ENCODE measurements around the gene HDLBP.
A peak's percentile ranks its signal among the peaks of the same experiment; 100 is the strongest.

Gene HDLBP

DNA sequence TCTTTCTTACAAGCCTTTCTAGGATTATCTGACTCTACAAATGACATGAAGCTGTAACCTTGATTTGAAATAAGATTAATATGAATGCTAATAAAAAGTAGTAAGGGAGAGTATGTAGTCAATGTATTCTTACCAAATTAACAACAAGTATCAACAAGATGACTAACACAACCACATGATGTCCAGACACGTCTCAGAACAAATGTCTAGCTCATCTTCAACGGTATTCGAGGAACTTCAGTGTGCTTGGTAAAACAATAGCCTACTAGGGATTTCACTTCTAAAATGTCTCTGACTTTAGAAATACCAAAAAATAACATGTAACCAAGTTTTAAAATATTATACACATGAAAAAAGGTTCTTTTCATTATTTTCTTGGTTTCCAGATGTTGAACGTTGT, 3.4 kb downstream of the HDLBP start:
- H3K27me3 ChIP-seq (replicated peaks), result no peaks in the 10 kb centered on the region
- peak; percentile 63 for DNase-seq
- peak overlapping the region; percentile 46 for H3K27ac ChIP-seq
- in situ Hi-C loops (cut with HindIII; ENCODE audit: low pct_ligation_motif_present, low sequenced_read_pairs), result no loop called here
- H3K4me3 ChIP-seq (ENCODE audit: low read depth, low read length), result no peak overlapping the region
- H3K36me3 ChIP-seq (replicated peaks), result no peaks in the 10 kb centered on the region
- TF ChIP-seq, protein P1, sequence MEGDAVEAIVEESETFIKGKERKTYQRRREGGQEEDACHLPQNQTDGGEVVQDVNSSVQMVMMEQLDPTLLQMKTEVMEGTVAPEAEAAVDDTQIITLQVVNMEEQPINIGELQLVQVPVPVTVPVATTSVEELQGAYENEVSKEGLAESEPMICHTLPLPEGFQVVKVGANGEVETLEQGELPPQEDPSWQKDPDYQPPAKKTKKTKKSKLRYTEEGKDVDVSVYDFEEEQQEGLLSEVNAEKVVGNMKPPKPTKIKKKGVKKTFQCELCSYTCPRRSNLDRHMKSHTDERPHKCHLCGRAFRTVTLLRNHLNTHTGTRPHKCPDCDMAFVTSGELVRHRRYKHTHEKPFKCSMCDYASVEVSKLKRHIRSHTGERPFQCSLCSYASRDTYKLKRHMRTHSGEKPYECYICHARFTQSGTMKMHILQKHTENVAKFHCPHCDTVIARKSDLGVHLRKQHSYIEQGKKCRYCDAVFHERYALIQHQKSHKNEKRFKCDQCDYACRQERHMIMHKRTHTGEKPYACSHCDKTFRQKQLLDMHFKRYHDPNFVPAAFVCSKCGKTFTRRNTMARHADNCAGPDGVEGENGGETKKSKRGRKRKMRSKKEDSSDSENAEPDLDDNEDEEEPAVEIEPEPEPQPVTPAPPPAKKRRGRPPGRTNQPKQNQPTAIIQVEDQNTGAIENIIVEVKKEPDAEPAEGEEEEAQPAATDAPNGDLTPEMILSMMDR (IDR thresholded peaks at IDR 0.05; ENCODE audit: low read depth, low read length, missing control alignments), result no peak

DNA sequence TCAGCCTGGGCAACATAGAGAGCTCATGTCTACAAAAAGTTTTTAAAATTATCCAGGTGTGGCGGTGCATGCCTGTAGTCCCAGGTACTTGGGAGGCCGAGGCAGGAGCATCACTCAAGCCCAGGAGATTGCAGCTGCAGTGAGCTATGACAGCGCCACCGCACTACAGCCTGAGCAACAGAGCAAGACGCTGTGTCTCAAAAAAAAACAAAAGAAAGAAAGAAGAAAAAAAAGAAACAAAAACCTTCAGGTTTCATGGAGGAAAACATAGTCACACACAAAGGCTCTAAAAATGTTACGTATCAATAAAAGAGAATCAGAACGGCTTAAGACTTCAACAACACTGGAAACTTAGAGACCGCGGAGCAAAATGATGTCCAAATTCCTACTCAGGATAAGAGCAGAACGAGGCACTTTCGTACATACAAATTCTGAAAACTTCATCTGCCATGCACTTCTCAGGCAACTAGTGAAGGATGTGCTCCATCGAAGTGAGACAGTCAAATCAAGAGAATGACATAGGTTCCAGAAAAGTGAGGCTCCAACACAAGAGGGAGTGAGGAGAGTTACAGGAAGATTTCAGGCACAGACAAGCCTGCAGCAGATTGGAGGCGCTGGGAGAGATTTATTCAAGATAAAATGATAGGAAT, 4.4 kb downstream of the HDLBP start:
- no peak overlapping the region for H3K27ac ChIP-seq
- in situ Hi-C loops (cut with HindIII; ENCODE audit: low pct_ligation_motif_present, low sequenced_read_pairs), result no loop called here
- TF ChIP-seq, protein P1 (IDR thresholded peaks at IDR 0.05; ENCODE audit: low read depth, low read length, missing control alignments), result peak; percentile 3

DNA sequence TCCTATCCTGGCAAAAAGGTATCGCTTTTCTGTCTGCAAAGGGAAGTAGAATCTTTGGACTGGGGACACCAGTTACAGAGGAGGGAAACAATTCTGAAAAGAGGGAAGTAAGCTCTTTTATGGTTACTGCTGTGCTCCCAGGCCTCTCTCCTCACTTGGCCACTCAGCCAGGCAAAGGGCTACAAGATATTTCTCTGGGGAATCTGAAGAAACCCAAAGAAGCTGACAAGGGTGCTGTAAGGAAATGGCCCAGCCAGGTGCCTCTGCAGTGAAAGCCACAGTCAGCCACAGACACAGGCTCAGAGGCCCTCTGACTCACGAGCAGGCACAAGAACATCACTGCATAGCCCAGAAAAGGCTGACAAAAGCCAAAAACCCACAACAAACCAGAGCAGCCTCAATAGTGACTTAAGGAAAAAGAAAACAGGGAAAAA, 5.8 kb downstream of the HDLBP start:
- Histone ChIP-seq H3K36me3 (replicated peaks) (no peaks in the 10 kb centered on the region), H3K27ac (no peak overlapping the region), H3K4me3 (ENCODE audit: low read depth, low read length) (no peak overlapping the region), H3K27me3 (replicated peaks) (no peaks in the 10 kb centered on the region)
- DNase-seq, result peak; percentile 72
- in situ Hi-C loops (cut with HindIII; ENCODE audit: low pct_ligation_motif_present, low sequenced_read_pairs), result no loop called here
- TF ChIP-seq, protein P1 (IDR thresholded peaks at IDR 0.05; ENCODE audit: low read depth, low read length, missing control alignments), result no peak

More for the DNA sequence above, 4.4 kb downstream of the HDLBP start:
- Histone ChIP-seq H3K4me3 (ENCODE audit: low read depth, low read length) (no peak overlapping the region), H3K27me3 (replicated peaks) (no peaks in the 10 kb centered on the region), H3K36me3 (replicated peaks) (no peaks in the 10 kb centered on the region)
- DNase-seq, result no peak

DNA sequence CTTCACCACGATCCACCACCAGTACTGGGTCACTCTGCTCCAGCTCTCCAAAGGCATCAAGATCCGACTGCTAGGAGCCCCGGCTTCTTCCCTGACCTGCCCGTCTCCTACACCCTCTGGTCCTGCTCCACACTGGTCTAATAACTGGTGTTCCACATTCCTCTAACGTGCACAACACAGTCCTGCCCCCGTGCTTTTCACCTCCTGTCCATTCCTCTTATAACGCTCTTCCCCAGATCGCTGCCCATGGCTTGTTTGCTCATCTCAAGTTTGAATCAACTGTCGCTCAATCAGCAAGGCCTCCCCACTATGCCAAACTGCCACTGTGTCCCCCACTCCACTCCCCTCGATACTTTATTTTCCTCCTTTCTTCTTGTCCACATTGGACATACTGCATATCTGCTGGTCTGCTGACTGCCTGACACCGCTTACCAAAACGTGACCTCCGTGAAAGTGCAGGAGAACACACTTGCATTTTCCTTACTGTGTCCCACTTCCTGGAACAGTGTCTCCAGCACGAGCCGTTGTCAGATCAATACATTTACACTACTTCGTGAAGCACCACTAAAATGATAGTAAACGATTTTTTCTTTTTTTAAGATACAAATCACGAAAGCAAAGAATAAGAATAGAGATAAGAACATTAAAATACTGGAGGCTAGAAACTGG, 6.5 kb downstream of the HDLBP start:
- Histone ChIP-seq H3K36me3 (replicated peaks) (no peaks in the 10 kb centered on the region), H3K27ac (no peak overlapping the region), H3K4me3 (ENCODE audit: low read depth, low read length) (no peak overlapping the region), H3K27me3 (replicated peaks) (no peaks in the 10 kb centered on the region)
- in situ Hi-C loops (cut with HindIII; ENCODE audit: low pct_ligation_motif_present, low sequenced_read_pairs), result no loop called here
- TF ChIP-seq, protein P1 (IDR thresholded peaks at IDR 0.05; ENCODE audit: low read depth, low read length, missing control alignments), result no peak
- DNase-seq, result no peak

DNA sequence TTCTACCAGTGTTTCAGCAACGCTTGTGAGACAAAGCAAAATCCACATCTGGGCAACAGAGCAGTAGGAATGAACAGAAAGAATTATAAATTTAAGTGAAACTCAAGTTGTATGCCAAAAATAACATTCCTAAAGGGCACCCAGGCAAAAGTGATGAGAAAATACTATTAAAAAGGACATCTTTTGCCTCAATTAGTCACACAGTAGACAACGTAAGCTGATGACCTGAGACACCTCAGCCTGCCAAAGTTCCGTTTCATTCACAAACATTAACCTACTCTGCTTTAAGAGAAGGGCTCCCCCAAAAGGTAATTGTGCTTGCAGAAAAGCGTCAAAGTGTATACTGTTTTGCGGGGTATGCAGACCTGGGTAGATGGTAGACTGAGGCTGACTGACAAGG, 7.2 kb downstream of the HDLBP start:
- H3K36me3 ChIP-seq (replicated peaks), result no peaks in the 10 kb centered on the region
- no peaks in the 10 kb centered on the region for H3K27me3 ChIP-seq (replicated peaks)
- in situ Hi-C loops (cut with HindIII; ENCODE audit: low pct_ligation_motif_present, low sequenced_read_pairs), result no loop called here
- H3K4me3 ChIP-seq (ENCODE audit: low read depth, low read length), result no peak overlapping the region
- no peak overlapping the region for H3K27ac ChIP-seq
- TF ChIP-seq, protein P1 (IDR thresholded peaks at IDR 0.05; ENCODE audit: low read depth, low read length, missing control alignments), result no peak
- DNase-seq, result no peak

All from brain microvascular endothelial cell (primary cell).